ENCODE results near the gene NACAD.

Gene NACAD

GRCh38 chr7:45055016-45055415, 33.8 kb downstream of the NACAD start:
- Histone ChIP-seq H3K27me3 (ENCODE audit: insufficient read depth, poor library complexity, severe bottlenecking) (no peaks in the 10 kb centered on the region), H3K4me3 (replicated peaks; ENCODE audit: insufficient read depth, low read length) (no peak overlapping the region), H3K27ac (replicated peaks) (no peak overlapping the region)
- TF ChIP-seq CTCF (IDR thresholded peaks at IDR 0.05; ENCODE audit: insufficient read depth, low read length) = no peak
- no peak for DNase-seq (ENCODE audit: low read depth in 1 of 2, low spot score in 1 of 2)

- DNase-seq (ENCODE audit: low read depth in 1 of 2, low spot score in 1 of 2) = no peak
- Histone ChIP-seq H3K27ac (replicated peaks) (no peak overlapping the region), H3K27me3 (ENCODE audit: insufficient read depth, poor library complexity, severe bottlenecking) (no peaks in the 10 kb centered on the region), H3K4me3 (replicated peaks; ENCODE audit: insufficient read depth, low read length) (no peak overlapping the region)
- no peak for TF ChIP-seq GABPA (IDR thresholded peaks at IDR 0.05; ENCODE audit: low read depth)
- no peak for TF ChIP-seq SPI1 (IDR thresholded peaks at IDR 0.05; ENCODE audit: borderline replicate concordance, low read depth)
- TF ChIP-seq POLR2AphosphoS5 (IDR thresholded peaks at IDR 0.05; ENCODE audit: low read depth) = no peak
- TF ChIP-seq CTCF (IDR thresholded peaks at IDR 0.05; ENCODE audit: insufficient read depth, low read length) = no peak
- TF ChIP-seq REST (IDR thresholded peaks at IDR 0.05; ENCODE audit: insufficient replicate concordance, low read depth) = no peak
Observed at GRCh38 chr7:45054442-45054841, 34.3 kb downstream of the NACAD start.

GRCh38 chr7:45053941-45054340, 34.8 kb downstream of the NACAD start:
- Histone ChIP-seq H3K27me3 (ENCODE audit: insufficient read depth, poor library complexity, severe bottlenecking) (no peaks in the 10 kb centered on the region), H3K27ac (replicated peaks) (no peak overlapping the region), H3K4me3 (replicated peaks; ENCODE audit: insufficient read depth, low read length) (no peak overlapping the region)
- TF ChIP-seq GABPA (IDR thresholded peaks at IDR 0.05; ENCODE audit: low read depth) (no peak), REST (IDR thresholded peaks at IDR 0.05; ENCODE audit: insufficient replicate concordance, low read depth) (no peak), SPI1 (IDR thresholded peaks at IDR 0.05; ENCODE audit: borderline replicate concordance, low read depth) (no peak), CTCF (IDR thresholded peaks at IDR 0.05; ENCODE audit: insufficient read depth, low read length) (no peak), POLR2AphosphoS5 (IDR thresholded peaks at IDR 0.05; ENCODE audit: low read depth) (no peak)
- no peak for DNase-seq (ENCODE audit: low read depth in 1 of 2, low spot score in 1 of 2)

- no peak overlapping the region for H3K27ac ChIP-seq (replicated peaks)
- no peaks in the 10 kb centered on the region for H3K27me3 ChIP-seq (ENCODE audit: insufficient read depth, poor library complexity, severe bottlenecking)
- no peak overlapping the region for H3K4me3 ChIP-seq (replicated peaks; ENCODE audit: insufficient read depth, low read length)
- no peak for TF ChIP-seq SPI1 (IDR thresholded peaks at IDR 0.05; ENCODE audit: borderline replicate concordance, low read depth)
- TF ChIP-seq CTCF (IDR thresholded peaks at IDR 0.05; ENCODE audit: insufficient read depth, low read length) = no peak
- no peak for TF ChIP-seq GABPA (IDR thresholded peaks at IDR 0.05; ENCODE audit: low read depth)
- no peak for TF ChIP-seq REST (IDR thresholded peaks at IDR 0.05; ENCODE audit: insufficient replicate concordance, low read depth)
- no peak for TF ChIP-seq POLR2AphosphoS5 (IDR thresholded peaks at IDR 0.05; ENCODE audit: low read depth)
- no peak for DNase-seq (ENCODE audit: low read depth in 1 of 2, low spot score in 1 of 2)
Observed at GRCh38 chr7:45053401-45053800, 35.4 kb downstream of the NACAD start.
